ENCODE results near the gene HNRNPF.

- TF ChIP-seq CTCF (IDR thresholded peaks at IDR 0.05) (no peak), POLR2A (IDR thresholded peaks at IDR 0.05) (no peak)
Measured at GRCh38 chr10:43386981-43387677, 21.9 kb downstream of the HNRNPF start.
